ENCODE results near the gene CASZ1. TPM values are rescaled to one million over a fixed set of nuclear protein-coding genes. Genes with fewer than 3 reads are reported as not detected.

CASZ1 gene
- polyA plus RNA-seq, 2 of the 4 experiments (the other 2 are of a cell fraction), result 0.52 to 1.2 TPM

DNA sequence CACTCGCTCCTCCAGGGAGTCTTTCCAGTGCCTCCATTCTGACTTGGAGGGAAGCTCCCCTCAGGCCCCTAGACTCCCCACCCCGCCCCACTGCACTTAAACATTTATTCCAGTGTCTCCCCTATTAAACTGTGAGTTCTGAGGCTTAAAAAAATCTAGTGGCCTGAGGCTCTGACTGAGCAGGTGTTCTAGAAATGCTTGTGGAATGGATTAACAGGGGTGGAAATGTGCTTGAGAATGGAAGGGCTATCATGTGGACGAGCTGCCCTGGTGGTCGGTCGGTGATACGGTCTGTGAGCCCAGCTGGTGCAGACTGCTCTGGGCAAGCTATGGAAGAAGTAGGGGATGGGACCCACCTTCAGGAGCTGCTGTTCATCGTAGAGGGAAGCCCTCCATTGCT is 191.5 kb downstream of the CASZ1 start:
- Histone ChIP-seq H3K4me3 (no peak overlapping the region), H3K27ac (no peak overlapping the region), H3K4me2 (no peak overlapping the region), H3K4me1 (peaks cover 19% of the 10 kb centered on the region), H3K9me3 (no peaks in the 10 kb centered on the region)
- ChIA-PET POLR2A (no interaction called here), CTCF (interaction anchor here (1.0 kb wide), 1 partner anchor 10 kb away, joined by 3 read pairs; no protein-coding TSS in a partner anchor)
- no peak for DNase-seq (ENCODE audit: low read depth in 1 of 2, low spot score in 1 of 2)
- ATAC-seq, result no peak
- 94% methylated on average over 5 of the region's 7 CpGs for WGBS (ENCODE audit: missing lambda C conversion rate)
- no peak for TF ChIP-seq GATA3 (IDR thresholded peaks at IDR 0.05; ENCODE audit: borderline replicate concordance)
- no peak for TF ChIP-seq SREBF2 (IDR thresholded peaks at IDR 0.05)
- no peak for TF ChIP-seq SMC3 (IDR thresholded peaks at IDR 0.05)
- no peak for TF ChIP-seq NR3C1 (IDR thresholded peaks at IDR 0.05)
- no peak for TF ChIP-seq HOXA7 (CRISPR knock-in tag; IDR thresholded peaks at IDR 0.05)
- TF ChIP-seq RFX5 (IDR thresholded peaks at IDR 0.05), result no peak
- TF ChIP-seq, protein P1, sequence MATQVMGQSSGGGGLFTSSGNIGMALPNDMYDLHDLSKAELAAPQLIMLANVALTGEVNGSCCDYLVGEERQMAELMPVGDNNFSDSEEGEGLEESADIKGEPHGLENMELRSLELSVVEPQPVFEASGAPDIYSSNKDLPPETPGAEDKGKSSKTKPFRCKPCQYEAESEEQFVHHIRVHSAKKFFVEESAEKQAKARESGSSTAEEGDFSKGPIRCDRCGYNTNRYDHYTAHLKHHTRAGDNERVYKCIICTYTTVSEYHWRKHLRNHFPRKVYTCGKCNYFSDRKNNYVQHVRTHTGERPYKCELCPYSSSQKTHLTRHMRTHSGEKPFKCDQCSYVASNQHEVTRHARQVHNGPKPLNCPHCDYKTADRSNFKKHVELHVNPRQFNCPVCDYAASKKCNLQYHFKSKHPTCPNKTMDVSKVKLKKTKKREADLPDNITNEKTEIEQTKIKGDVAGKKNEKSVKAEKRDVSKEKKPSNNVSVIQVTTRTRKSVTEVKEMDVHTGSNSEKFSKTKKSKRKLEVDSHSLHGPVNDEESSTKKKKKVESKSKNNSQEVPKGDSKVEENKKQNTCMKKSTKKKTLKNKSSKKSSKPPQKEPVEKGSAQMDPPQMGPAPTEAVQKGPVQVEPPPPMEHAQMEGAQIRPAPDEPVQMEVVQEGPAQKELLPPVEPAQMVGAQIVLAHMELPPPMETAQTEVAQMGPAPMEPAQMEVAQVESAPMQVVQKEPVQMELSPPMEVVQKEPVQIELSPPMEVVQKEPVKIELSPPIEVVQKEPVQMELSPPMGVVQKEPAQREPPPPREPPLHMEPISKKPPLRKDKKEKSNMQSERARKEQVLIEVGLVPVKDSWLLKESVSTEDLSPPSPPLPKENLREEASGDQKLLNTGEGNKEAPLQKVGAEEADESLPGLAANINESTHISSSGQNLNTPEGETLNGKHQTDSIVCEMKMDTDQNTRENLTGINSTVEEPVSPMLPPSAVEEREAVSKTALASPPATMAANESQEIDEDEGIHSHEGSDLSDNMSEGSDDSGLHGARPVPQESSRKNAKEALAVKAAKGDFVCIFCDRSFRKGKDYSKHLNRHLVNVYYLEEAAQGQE (IDR thresholded peaks at IDR 0.05), result no peak
- TF ChIP-seq, protein P2, sequence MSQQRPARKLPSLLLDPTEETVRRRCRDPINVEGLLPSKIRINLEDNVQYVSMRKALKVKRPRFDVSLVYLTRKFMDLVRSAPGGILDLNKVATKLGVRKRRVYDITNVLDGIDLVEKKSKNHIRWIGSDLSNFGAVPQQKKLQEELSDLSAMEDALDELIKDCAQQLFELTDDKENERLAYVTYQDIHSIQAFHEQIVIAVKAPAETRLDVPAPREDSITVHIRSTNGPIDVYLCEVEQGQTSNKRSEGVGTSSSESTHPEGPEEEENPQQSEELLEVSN (IDR thresholded peaks at IDR 0.05; ENCODE audit: borderline replicate concordance, low read depth), result no peak
- TF ChIP-seq FOXS1 (CRISPR knock-in tag; IDR thresholded peaks at IDR 0.05), result no peak
- TF ChIP-seq NPAS2 (CRISPR knock-in tag; IDR thresholded peaks at IDR 0.05; ENCODE audit: borderline replicate concordance), result no peak
- no peak for TF ChIP-seq ZSCAN20 (CRISPR knock-in tag; IDR thresholded peaks at IDR 0.05)
- TF ChIP-seq, protein P3, sequence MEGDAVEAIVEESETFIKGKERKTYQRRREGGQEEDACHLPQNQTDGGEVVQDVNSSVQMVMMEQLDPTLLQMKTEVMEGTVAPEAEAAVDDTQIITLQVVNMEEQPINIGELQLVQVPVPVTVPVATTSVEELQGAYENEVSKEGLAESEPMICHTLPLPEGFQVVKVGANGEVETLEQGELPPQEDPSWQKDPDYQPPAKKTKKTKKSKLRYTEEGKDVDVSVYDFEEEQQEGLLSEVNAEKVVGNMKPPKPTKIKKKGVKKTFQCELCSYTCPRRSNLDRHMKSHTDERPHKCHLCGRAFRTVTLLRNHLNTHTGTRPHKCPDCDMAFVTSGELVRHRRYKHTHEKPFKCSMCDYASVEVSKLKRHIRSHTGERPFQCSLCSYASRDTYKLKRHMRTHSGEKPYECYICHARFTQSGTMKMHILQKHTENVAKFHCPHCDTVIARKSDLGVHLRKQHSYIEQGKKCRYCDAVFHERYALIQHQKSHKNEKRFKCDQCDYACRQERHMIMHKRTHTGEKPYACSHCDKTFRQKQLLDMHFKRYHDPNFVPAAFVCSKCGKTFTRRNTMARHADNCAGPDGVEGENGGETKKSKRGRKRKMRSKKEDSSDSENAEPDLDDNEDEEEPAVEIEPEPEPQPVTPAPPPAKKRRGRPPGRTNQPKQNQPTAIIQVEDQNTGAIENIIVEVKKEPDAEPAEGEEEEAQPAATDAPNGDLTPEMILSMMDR (IDR thresholded peaks at IDR 0.05), result no peak
- TF ChIP-seq, protein P4, sequence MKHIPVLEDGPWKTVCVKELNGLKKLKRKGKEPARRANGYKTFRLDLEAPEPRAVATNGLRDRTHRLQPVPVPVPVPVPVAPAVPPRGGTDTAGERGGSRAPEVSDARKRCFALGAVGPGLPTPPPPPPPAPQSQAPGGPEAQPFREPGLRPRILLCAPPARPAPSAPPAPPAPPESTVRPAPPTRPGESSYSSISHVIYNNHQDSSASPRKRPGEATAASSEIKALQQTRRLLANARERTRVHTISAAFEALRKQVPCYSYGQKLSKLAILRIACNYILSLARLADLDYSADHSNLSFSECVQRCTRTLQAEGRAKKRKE (CRISPR knock-in tag; IDR thresholded peaks at IDR 0.05; ENCODE audit: low read depth), result no peak
- no peak for TF ChIP-seq JUN (IDR thresholded peaks at IDR 0.05)
- no peak for TF ChIP-seq KDM1A (IDR thresholded peaks at IDR 0.05; ENCODE audit: low read depth)
- TF ChIP-seq, protein P5, sequence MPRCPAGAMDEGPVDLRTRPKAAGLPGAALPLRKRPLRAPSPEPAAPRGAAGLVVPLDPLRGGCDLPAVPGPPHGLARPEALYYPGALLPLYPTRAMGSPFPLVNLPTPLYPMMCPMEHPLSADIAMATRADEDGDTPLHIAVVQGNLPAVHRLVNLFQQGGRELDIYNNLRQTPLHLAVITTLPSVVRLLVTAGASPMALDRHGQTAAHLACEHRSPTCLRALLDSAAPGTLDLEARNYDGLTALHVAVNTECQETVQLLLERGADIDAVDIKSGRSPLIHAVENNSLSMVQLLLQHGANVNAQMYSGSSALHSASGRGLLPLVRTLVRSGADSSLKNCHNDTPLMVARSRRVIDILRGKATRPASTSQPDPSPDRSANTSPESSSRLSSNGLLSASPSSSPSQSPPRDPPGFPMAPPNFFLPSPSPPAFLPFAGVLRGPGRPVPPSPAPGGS (IDR thresholded peaks at IDR 0.05), result no peak
- no peak for TF ChIP-seq ZFP36 (IDR thresholded peaks at IDR 0.05; ENCODE audit: borderline replicate concordance, partially characterized antibody)
- TF ChIP-seq CBX2 (IDR thresholded peaks at IDR 0.05; ENCODE audit: borderline replicate concordance, low read depth), result no peak
- TF ChIP-seq RCOR1 (IDR thresholded peaks at IDR 0.05; ENCODE audit: low read depth, low read length), result no peak
- FAIRE-seq, result no peak

DNA sequence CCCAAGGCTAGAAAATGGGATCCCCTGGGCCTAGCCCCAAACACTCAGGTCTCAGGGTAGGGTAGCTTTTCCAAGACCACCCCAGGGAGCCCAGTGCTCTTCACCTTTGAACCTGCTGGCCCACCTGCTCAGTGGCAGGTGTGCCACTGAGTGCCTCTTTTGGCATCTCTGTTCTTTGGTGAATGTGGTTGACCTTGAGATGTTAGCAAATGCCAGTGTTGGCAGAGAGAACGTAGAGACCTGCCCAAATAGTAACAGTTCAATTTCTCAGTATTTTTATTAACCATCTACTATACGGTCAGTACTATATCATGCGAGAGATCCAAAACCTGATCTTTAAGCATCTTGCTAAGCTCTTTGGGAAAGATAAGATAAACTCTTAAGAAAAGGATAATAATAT is 193.5 kb downstream of the CASZ1 start:
- WGBS (ENCODE audit: missing lambda C conversion rate), result 84% methylated on average over 3 of the region's 3 CpGs
- CTCF ChIA-PET, result interaction anchor here (1.5 to 1.7 kb wide), 2 partner anchors 11 to 16 kb away, joined by 5 to 8 read pairs; no protein-coding TSS in a partner anchor
- no peak overlapping the region for H3K4me2 ChIP-seq
- ATAC-seq (no peak), FAIRE-seq (no peak), DNase-seq (ENCODE audit: low read depth in 1 of 2, low spot score in 1 of 2) (no peak)
- POLR2A ChIA-PET, result no interaction called here
- no peaks in the 10 kb centered on the region for H3K9me3 ChIP-seq
- peaks cover 37% of the 10 kb centered on the region for H3K4me1 ChIP-seq
- no peak overlapping the region for H3K4me3 ChIP-seq
- H3K27ac ChIP-seq, result no peak overlapping the region
- TF ChIP-seq SREBF2 (IDR thresholded peaks at IDR 0.05), result no peak
- TF ChIP-seq, protein P3 (IDR thresholded peaks at IDR 0.05), result no peak
- TF ChIP-seq POLR2AphosphoS2 (conservative IDR thresholded peaks at IDR 0.05; ENCODE audit: low read length), result no peak
- TF ChIP-seq, protein P4 (CRISPR knock-in tag; IDR thresholded peaks at IDR 0.05; ENCODE audit: low read depth), result no peak
- no peak for TF ChIP-seq KDM1A (IDR thresholded peaks at IDR 0.05; ENCODE audit: low read depth)
- TF ChIP-seq JUN (IDR thresholded peaks at IDR 0.05), result no peak
- TF ChIP-seq, protein P6, sequence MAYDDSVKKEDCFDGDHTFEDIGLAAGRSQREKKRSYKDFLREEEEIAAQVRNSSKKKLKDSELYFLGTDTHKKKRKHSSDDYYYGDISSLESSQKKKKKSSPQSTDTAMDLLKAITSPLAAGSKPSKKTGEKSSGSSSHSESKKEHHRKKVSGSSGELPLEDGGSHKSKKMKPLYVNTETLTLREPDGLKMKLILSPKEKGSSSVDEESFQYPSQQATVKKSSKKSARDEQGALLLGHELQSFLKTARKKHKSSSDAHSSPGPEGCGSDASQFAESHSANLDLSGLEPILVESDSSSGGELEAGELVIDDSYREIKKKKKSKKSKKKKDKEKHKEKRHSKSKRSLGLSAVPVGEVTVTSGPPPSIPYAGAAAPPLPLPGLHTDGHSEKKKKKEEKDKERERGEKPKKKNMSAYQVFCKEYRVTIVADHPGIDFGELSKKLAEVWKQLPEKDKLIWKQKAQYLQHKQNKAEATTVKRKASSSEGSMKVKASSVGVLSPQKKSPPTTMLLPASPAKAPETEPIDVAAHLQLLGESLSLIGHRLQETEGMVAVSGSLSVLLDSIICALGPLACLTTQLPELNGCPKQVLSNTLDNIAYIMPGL (CRISPR knock-in tag; IDR thresholded peaks at IDR 0.05; ENCODE audit: borderline replicate concordance), result no peak
